GM18520 (cell line): ENCODE results near the gene RBM47.
"Not testable (repeated sequence)": the region's sequence is repeated elsewhere in the genome, so short reads cannot be mapped to it uniquely, and the experiment has no call there.

Experiments
- ATAC-seq: cut with Tn5 transposase; IDR thresholded peaks from one replicate; pipeline ENCODE4 v1.9.1; 2021; ENCODE audit not compliant: unreplicated experiment

The RBM47 gene

GRCh38 chr4:40564815-40565483 is 64.7 kb downstream of the RBM47 start:
- no peak for ATAC-seq

- ATAC-seq: no peak
These were observed 65.7 kb downstream of the RBM47 start for GRCh38 chr4:40564004-40564403.

GRCh38 chr4:40563401-40563800 is 66.3 kb downstream of the RBM47 start:
- no peak for ATAC-seq

DNA sequence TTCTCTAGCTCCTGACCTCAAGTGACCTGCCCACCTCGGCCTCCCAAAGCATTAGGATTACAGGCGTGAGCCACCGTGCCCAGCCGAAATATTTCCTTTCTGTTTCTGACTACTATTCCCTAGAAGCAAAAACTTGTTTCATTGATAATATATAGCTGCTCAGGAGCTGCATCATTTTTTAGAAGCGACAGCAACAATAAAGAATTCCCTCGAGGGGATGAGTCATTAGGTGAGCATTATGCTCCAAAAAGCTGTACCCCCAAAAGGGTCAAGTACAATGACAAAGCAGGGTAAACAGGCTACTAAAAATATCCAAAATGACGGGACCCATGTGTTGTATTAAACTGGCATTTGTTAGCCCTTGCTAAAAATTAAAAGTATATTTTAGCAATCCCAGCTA is 67.0 kb downstream of the RBM47 start:
- ATAC-seq: no peak

GRCh38 chr4:40562208-40562607 is 67.5 kb downstream of the RBM47 start:
- no peak for ATAC-seq

GRCh38 chr4:40561543-40562177 is 68.0 kb downstream of the RBM47 start:
- ATAC-seq: not testable (repeated sequence)

GRCh38 chr4:40559585-40560465 is 69.8 kb downstream of the RBM47 start:
- ATAC-seq: peak; percentile 82

- no peak for ATAC-seq
These were observed 71.9 kb downstream of the RBM47 start for GRCh38 chr4:40557736-40558135.

DNA sequence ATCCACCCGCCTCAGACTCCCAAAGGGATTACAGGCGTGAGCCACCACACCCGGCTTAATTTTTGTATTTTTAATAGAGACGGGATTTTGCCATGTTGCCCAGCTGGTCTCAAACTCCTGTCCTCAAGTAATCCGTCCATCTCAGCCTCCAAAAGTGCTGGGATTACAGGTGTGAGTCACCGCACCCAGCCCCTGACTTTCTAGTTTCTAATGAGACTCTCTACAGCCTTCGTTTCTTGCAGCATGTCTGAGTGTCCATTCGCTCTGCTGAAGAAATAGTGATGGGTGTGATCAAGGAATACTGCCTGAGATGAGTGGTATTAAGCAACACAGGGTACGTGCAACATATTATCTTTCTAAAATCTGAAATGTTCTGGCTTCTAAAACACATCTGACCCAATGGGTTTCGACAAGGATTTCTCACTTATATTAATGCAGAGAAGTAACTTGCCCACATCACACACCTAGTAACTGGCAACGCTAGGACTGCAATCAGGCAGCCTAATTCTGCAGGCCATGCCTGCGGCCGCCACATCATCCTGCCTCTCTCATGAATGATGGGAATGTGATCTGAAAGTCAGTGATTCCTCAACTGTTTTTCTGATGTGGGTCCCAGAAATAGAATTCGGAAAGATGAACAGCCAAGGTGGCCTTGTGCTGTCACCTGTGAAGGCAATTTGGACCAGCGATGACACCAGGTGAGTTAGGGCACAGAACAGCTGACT is 74.3 kb downstream of the RBM47 start:
- ATAC-seq: no peak

DNA sequence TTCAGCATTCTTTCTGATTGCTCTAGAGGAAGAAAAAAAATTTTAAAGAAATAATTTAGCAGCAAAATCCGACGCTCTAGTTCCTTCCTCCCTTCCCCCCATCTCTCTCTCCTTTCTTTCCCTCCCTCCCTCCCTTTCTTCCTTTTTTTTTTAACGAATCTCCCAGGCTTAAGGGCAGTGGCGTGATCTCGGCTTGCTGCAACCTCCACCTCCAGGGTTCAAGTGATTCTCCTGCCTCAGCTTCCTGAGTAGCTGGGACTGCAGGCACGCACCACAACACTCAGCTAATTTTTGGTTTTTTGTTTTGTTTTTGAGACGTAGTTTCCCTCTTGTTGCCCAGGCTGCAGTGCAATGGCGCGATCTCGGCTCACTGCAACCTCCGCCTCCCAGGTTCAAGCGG is 75.0 kb downstream of the RBM47 start:
- not testable (repeated sequence) for ATAC-seq

DNA sequence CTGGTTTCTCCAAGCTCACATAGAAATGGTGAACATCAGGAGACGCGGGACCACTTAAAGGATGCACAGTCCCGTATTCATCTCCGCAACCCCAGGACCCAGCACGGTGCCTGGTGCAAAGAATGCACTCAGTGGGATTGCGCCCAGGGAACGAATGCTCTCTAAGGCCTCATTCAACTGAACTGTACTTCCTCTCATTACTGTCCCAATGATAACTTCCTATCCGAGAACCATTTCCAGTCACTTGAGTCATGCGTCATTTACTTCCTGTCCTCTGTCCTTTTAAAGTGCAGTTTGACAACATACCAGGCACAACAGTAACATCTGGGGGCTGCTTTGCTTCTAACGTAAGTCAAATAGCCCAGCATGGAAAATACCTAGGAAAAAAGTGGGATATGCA is 75.7 kb downstream of the RBM47 start:
- no peak for ATAC-seq

GRCh38 chr4:40552536-40552935 is 77.1 kb downstream of the RBM47 start:
- ATAC-seq: no peak

GRCh38 chr4:40551568-40552136 is 78.0 kb downstream of the RBM47 start:
- not testable (repeated sequence) for ATAC-seq

DNA sequence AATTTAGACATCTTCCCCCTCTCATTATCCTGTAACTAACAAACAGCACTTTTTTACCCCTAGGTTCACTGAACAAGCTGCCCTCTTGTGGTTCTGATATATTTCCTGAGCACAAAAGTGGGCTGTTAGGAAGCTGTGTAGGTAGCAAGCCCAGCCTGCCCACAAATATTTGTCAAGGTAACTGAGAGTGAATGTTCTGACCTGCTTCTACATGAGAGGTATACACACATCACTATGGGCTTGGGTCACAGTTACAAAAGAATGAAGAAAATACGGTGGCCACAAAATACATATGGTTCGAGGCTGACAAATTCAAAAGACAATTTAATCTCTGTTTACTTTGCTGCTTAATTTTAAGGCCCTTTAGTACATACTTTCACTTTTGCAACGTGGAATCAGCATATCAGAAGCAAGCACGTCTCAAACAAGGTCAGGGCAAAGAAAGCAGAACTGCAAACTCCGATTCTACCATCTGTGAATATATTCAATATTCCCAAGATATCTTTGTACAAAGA is 78.7 kb downstream of the RBM47 start:
- ATAC-seq: no peak

DNA sequence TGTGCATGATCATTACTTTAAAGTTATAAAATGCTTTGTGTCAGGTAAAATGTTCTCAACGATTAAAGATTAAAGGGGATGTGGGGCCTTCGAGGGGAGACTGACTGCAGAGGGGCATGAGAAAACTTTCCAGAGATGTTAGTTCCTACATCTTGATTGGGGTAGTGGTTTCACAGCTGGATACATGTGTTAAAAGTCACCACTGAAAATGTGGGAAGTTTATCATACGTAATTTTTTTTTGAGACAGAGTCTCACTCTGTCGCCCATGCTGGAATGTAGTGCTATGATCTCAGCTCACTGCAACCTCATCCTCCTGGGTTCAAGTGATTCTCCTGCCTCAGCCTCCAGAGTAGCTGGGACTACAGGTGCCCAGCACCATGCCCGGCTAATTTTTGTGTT is 79.5 kb downstream of the RBM47 start:
- ATAC-seq: no peak

DNA sequence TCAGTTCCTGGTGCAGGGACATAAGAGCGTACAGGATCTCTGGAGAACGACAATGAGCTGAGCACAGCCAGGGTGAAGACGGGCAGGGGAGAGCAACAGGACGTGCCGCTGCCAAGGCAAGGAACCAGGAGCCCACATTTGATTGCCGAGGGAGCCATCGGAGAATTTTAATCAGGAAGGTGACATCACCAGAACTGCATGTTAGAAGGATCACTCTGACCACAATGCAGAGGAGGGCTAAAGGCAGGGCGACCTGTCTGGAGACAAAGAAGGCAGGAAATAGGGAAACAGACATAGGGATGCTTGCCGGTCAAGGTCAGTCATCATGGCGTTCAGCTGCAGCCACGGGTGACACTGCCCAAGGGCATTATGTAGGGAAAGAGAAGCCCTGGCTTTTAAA is 81.4 kb downstream of the RBM47 start:
- ATAC-seq: no peak

DNA sequence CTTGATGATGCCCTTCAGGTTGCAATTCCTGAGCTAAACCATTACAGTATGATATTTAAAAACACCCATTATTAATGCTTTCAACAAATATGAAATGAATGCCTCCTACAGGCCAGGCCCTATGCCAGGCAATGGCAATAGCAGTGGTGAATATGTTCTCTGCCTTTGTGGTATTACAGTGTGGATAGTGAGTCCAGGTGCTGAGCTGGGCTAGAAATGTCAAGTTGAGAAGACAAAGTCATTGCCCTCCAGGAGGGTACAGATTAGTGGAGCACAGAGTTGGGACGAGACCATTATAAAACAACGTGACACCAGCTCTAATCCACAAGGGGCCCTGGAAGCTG is 81.9 kb downstream of the RBM47 start:
- no peak for ATAC-seq

- ATAC-seq: no peak
These were observed 82.5 kb downstream of the RBM47 start for GRCh38 chr4:40546969-40547788.

DNA sequence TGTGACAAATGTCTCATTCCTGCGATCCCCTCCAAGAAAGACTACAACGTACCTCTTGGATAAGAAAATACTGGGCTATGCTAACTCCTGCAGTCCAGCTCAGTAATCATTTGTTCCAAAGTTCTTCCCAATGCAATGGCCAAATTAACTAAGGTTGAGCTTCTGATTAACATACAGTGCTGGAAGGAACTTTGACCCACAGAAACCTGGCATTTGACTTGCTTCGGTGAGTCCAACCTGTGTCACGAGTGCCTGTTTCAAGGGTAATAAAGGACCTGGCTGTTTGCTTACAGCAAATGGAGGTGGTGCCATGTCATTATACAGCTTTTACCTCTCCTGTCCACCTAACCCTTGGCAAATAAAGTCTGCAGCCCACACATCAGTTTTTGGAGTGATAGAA is 83.2 kb downstream of the RBM47 start:
- ATAC-seq: no peak

- ATAC-seq: not testable (repeated sequence)
These were observed 84.2 kb downstream of the RBM47 start for GRCh38 chr4:40545487-40545886.
